DMS153 treated with DMSO at 0.1 percent for 48 hours (cell line): ENCODE data around the gene ARAP2.
A peak's percentile ranks its signal among the peaks of the same experiment; 100 is the strongest.

Experiments used
- DNase-seq: peaks from one replicate; lab custom pipeline; 2025; ENCODE audit not compliant: unreplicated experiment; lab: John Stamatoyannopoulos, UW

ARAP2 gene

GRCh38 chr4:36267486-36268268 lies 23.4 kb upstream of the ARAP2 start:
- DNase-seq = no peak

- no peak for DNase-seq
Measured at GRCh38 chr4:36264207-36264826, 20.0 kb upstream of the ARAP2 start.

- no peak for DNase-seq
Measured at GRCh38 chr4:36260731-36261130, 16.4 kb upstream of the ARAP2 start.

- no peak for DNase-seq
Measured at GRCh38 chr4:36256398-36256891, 12.1 kb upstream of the ARAP2 start.

- no peak for DNase-seq
Measured at GRCh38 chr4:36255577-36255976, 11.3 kb upstream of the ARAP2 start.

GRCh38 chr4:36254371-36254770 lies 10.1 kb upstream of the ARAP2 start:
- no peak for DNase-seq

- no peak for DNase-seq
Measured at GRCh38 chr4:36251983-36252382, 7.7 kb upstream of the ARAP2 start.

- DNase-seq = no peak
Measured at GRCh38 chr4:36249610-36250009, 5.3 kb upstream of the ARAP2 start.

GRCh38 chr4:36243355-36244256 lies 708 bp downstream of the ARAP2 start:
- DNase-seq = peak; percentile 21

GRCh38 chr4:36242629-36243354 lies 1.5 kb downstream of the ARAP2 start:
- no peak for DNase-seq

GRCh38 chr4:36241771-36242170 lies 2.5 kb downstream of the ARAP2 start:
- DNase-seq = no peak

- DNase-seq = no peak
Measured at GRCh38 chr4:36237366-36238313, 6.7 kb downstream of the ARAP2 start.

- no peak for DNase-seq
Measured at GRCh38 chr4:36236159-36236558, 8.2 kb downstream of the ARAP2 start.

- no peak for DNase-seq
Measured at GRCh38 chr4:36235306-36235705, 9.0 kb downstream of the ARAP2 start.

GRCh38 chr4:36233567-36234266 lies 10.6 kb downstream of the ARAP2 start:
- no peak for DNase-seq

GRCh38 chr4:36230534-36230933 lies 13.8 kb downstream of the ARAP2 start:
- DNase-seq = no peak

GRCh38 chr4:36227913-36228312 lies 16.4 kb downstream of the ARAP2 start:
- no peak for DNase-seq

- no peak for DNase-seq
Measured at GRCh38 chr4:36226430-36227227, 17.7 kb downstream of the ARAP2 start.
